GM21737 (cell line): ENCODE measurements around the gene CLCN4.

ENCODE experiments used
- ATAC-seq: cut with Tn5 transposase; IDR thresholded peaks from one replicate; pipeline ENCODE4 v1.9.1; 2021; ENCODE audit warnings: mild to moderate bottlenecking, moderate library complexity; ENCODE audit not compliant: unreplicated experiment

The CLCN4 gene

GRCh38 chrX:10235851-10236250 is 79.1 kb downstream of the CLCN4 start:
- no peak for ATAC-seq

- no peak for ATAC-seq
These were observed 80.5 kb downstream of the CLCN4 start for GRCh38 chrX:10237241-10237640.

GRCh38 chrX:10239611-10240064 is 82.9 kb downstream of the CLCN4 start:
- ATAC-seq = no peak

DNA sequence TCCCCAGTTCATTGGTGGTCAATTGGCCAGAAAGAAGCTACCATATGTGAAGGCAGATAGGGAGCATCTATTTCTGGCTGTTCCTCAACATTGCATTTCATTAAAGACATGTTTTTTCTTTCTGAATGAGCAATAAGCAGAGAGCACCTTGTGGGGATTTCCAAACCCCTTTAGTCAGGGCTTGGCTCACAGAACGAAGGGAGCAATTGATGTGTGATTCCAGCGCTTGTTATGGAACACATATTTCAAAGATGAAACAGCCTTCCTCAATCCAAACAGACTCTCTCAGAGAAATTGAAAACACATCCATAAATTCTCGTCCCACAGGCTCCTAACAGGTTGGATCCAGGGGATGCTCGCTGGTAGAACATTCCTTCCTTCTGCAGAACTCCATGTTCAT is 84.1 kb downstream of the CLCN4 start:
- ATAC-seq = no peak

GRCh38 chrX:10242026-10242425 is 85.3 kb downstream of the CLCN4 start:
- ATAC-seq = no peak

DNA sequence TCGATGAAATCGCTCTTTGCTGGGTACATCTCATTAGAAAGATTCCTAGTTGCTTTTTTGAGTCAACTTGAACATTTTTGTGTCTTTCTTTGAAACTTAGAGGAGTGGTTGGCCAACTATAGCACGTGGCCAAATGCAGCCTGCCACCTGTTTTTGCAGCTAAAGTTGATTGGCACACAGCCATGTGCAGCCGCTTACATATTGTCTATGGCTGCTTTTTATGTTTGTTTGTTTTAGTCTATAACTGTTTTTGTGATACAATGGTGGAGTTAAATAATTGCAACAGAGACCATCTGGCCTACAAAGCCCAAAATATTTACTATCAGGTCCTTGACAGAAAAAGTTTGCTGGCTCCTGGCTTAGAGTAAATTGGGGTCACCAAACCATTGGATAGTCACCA is 86.3 kb downstream of the CLCN4 start:
- ATAC-seq = no peak

DNA sequence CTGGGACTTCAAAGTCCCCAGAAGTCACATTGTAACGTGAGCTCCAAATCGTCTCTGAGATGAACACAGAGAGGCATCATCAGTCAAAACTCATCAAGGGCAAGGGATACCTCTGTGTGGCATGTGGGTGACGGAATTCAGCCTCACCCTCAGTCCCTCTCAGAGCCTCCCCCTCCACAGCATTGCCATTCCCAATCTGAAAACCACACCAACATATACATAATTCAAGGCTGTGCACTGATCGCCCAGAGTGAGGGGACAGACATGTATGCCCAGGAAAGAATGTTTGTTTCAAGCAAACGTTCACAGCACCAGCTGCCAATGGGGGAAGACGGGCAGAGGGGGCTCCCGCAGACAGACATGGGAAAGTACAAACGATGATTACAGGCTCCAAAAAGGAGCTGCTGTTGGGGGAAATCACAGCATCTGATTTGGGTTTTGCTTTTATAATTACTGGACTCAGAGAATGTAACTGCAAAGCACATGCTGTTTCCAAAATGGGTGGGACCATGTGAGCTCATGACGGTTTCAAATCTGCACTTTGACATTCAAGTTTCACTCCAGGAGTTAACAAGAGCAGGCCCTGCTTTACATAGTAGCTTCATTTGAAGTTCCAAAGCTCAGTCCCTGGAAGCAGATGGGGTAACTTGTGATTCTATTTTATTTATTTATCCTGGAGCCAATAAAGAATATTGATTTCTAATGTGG is 88.3 kb downstream of the CLCN4 start:
- no peak for ATAC-seq

DNA sequence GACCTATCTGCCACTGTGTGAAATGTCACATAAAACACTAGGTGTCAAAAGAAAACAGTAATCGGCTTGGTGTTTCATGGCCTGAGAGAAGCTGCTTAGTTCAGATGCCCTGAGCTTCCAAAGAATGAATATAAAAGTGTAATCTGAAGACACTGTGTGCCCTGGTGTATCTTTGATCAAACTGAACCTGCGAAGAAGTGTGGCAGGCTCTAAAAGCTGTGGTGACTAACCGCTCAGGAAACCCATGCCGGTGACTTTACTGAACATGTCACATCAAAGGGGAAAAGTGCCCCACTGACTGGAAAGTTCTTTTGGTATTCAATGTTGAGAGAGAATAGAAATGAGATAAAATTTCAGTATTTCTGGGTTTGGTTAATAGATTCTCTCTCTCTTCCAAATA is 89.1 kb downstream of the CLCN4 start:
- ATAC-seq = no peak

GRCh38 chrX:10246297-10246696 is 89.5 kb downstream of the CLCN4 start:
- no peak for ATAC-seq

DNA sequence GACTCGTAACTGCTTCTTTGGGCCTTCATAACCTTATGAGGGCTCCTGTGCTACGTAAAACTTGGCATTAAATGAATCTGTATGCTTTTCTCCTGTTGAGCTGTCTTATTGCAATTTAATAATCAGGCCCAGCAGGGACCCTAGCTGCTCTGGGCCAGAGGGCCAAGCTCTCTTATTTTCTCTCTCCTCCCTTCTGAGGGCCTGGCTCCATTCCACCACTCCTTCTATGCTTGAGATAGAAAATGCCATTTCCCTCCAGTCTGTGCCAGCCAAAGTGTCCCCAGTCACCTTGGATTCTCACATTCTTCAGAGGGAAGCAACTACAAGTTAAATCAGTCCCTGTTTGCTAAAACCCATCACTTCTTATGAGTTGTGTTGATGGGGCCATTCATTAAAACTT is 90.1 kb downstream of the CLCN4 start:
- ATAC-seq = no peak

GRCh38 chrX:10254739-10255138 is 98.0 kb downstream of the CLCN4 start:
- no peak for ATAC-seq

GRCh38 chrX:10259716-10260115 is 102.9 kb downstream of the CLCN4 start:
- no peak for ATAC-seq

- no peak for ATAC-seq
These were observed 109.0 kb downstream of the CLCN4 start for GRCh38 chrX:10265775-10266174.

DNA sequence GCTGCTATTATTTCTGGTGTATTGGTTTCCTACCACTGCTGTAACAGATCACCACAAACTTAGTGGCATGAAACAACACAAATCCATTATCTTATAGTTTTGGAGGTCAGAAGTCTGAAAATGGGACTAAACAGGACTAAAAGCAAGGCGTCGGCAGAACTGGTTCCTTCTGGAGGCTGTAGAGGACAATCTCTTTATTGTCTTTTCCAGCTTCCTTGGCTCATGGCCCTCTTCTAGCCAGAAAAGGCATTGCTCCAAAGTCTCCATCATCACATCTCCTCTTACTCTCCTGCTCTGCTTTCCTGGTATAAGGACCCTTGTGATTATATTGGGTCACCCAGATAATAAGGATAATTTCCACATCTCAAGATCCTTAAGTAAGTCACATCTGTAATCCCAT is 121.9 kb downstream of the CLCN4 start:
- no peak for ATAC-seq

DNA sequence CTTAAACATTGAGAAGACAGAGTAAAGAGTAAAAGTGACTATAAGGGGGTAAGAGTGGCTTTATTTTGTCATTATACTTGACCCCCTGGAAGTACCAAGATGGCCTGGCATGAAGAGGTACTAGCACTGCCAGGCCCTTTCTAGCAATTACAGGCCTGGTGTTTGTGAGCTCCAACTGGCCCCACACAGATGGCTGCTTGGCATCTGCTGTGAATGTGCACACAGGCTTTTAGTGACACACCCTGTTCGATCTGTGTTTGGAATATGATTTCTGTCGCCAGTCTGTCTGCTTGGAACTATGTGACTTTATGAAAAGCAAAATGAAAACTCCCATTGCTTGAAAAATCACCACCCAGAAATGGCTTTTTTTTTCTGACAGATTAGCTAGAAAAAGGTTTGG is 123.3 kb downstream of the CLCN4 start:
- ATAC-seq = no peak

DNA sequence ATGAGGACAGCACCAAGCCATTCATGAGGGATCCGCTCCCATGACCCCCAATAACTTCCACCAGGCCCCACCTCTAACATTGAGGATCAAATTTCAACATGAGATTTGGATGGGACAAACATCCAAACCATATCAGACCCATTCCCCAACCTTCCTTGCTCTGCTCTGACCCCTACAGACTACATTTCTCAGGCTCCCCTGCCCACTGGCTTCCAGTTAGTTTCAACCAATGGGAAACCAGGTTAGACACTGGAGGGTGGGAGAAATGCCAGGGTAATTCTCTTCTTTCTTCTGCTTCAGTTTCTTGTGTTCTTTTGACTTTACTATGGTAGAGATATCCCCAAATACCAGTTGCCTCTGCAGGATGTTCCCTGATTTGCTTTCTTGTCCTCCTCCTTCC is 125.7 kb downstream of the CLCN4 start:
- ATAC-seq = no peak

- ATAC-seq = no peak
These were observed 129.4 kb downstream of the CLCN4 start for GRCh38 chrX:10286195-10286594.
